Peyer's patch (tissue), 4 donors: Measurements from ENCODE around the gene CPNE6.

Source experiments
- CTCF ChIP-seq, 6 experiments: fragments of 450-650 bp in 4 of 6; fragments of 200-600 bp in 2 of 6; sonication (generic) in 1 of 6; IDR thresholded peaks; one replicate each; pipeline ENCODE4 v1.5.1; 2017 to 2019; ENCODE audit warnings: antibody characterized with exemption in 6 of 6, mild to moderate bottlenecking in 3 of 6, moderate library complexity in 1 of 6
- POLR2A ChIP-seq, 2 donors: fragments of 450-650 bp; IDR thresholded peaks; one replicate each; pipeline ENCODE4 v1.5.1; 2017; ENCODE audit warnings: antibody characterized with exemption in 2 of 2, mild to moderate bottlenecking in 2 of 2, moderate library complexity in 2 of 2

GRCh38 chr14:24063263-24063836 lies 8.0 kb upstream of the CPNE6 start:
- TF ChIP-seq POLR2A (IDR thresholded peaks at IDR 0.05): no peak
- no peak for TF ChIP-seq CTCF (IDR thresholded peaks at IDR 0.05)
